HG02938 (cell line): Measurements from ENCODE around the gene TACR1.
"Not testable (repeated sequence)": the region's sequence is repeated elsewhere in the genome, so short reads cannot be mapped to it uniquely, and the experiment has no call there.

ENCODE experiments used
- ATAC-seq: cut with Tn5 transposase; IDR thresholded peaks from one replicate; pipeline ENCODE4 v1.9.1; 2021; ENCODE audit warnings: mild to moderate bottlenecking, moderate library complexity; ENCODE audit not compliant: unreplicated experiment

Gene TACR1

DNA sequence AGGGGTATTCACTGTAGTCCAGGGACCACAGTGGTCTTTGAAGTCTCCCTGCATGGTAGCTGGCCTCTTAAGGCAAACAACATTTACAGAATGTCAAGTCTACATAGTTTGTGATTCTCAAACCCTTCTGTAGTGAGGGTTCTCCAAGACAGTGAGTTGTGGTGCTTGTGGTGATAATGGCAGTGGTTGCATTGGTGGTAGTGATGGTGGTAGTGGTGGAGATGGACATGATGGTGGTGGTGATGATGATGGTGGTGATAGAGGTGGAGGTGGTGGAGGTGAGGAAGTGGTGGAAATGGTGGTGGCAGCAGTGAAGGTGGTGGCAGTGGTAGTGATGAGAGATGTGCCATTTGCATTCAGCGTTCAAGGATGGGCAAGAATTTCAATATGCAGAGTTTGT lies 104.9 kb downstream of the TACR1 start:
- ATAC-seq, result no peak

DNA sequence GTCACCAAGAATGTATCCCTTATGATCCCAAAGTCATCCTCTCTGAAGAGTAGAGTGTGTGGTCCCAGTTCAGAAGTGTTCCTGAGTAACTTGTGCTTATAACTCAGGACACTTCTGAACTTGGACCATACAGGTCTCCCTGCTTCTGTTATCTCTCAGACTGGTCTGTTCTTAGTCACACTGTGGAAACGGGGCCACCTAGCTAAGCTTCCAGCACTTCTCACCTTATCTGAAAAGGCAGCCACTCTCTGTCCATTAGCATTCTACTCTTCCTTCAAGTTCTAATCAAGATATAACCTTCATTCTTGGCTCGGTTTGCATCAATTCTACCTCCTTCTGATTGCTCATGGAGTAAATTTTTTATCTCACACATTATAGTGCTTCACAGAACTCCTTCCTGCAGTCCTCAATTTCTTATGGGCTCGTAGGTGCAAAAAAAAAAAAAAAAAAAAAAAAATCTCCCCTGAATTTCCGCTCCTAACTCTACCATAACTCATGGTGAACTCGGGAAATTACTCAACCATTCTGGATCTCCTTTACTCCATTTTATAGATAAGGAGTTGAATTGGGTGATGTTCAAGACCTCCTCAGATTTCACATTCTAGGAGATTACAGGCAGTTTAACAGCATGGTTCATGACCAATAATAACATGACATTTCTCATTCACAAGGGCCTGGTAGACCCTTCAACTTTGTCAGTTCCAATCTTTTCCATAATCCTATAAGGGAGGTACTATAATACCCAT lies 108.4 kb downstream of the TACR1 start:
- no peak for ATAC-seq

DNA sequence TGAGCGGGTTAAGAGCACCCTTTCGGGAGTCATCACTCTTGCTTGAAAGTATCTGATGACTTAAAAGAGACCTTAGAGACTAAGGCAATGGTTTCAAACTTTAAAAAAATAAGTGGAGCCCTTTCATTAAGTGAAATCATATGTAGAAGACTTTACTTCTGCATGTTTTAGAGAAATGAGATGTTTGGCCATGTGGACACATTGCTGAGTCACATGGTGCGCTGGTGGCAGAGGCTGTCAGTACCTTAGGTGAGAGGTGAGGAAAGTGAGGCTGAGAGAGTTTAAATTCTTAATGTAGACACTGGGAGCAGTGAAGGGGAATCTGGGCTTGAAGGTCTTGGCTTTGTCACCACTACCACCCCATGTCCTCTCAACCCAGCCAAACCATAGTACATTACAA lies 109.8 kb downstream of the TACR1 start:
- no peak for ATAC-seq

DNA sequence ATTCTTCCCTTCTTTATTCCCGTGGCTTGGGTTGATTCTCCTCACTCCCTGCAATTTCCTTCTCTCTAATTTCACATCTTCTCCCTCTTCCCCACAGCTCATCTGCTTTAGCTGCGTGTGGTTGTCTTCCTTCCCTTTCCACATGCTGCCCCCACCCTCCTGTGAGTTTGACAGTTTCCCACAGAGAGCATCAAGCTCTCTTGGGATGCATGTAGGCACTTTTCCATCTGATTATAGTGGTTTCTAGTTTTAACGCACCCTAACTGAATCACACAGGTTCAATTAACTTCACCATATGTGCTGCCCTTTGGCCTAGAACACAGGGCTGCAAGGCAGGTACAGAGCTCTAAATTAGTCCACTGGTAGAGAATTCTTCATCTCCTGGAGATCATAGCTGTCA lies 110.5 kb downstream of the TACR1 start:
- ATAC-seq, result no peak

DNA sequence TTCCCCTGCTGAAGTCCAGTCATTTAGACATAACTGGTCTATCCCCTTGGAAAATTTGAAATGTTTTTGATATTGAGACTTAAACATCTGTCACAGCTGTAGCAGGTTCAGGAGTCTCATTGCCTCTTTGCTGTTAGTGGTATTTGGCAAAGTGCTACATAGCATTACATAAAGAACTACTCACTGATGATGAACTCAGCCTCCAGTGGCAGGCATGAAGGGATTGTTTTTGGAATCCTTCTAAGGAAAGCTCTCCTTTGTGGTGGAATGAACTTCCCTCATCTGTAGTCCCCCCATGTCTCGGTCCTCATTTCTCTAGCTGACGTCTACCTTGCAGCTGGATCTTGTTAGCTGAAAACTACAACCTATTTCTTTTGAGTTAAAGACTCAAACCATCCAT lies 111.6 kb downstream of the TACR1 start:
- no peak for ATAC-seq

DNA sequence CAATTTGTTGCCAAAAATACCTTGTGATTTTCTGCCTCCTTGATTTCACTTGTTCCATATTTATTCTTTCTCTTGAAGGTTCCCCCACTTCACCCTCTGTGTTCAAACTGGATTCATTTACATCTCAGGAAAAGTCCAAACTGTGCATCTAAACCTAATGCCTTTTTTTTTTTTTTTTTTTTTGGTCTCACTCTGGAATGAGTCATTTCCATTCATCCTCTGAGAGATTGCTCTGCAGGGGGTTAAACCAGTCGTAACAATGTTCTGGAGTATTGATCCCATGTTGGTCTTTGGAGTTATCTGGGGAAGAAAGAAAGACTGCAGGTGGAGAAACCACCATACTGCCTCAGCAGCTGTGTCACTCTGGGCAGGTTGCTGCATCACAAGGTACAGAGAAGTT lies 119.7 kb downstream of the TACR1 start:
- no peak for ATAC-seq

DNA sequence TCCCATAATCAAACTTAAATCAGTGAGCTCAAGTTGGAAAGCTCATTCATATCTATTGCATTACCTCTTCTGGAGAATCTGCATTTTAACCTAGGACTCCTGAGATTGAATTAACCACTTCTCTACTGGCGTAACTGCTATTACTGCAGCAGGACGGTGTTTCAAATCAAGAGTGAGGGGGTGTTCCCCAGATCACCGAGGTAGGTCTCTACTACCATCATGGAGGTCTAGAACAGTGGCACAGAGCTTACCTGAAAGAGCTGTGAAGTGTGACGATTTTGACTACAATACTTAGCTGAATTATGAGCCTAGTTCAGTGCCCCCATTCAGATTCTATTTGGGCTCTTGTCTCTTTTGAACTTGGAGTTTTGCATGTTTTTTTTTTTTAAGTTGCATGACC lies 121.4 kb downstream of the TACR1 start:
- ATAC-seq, result no peak

DNA sequence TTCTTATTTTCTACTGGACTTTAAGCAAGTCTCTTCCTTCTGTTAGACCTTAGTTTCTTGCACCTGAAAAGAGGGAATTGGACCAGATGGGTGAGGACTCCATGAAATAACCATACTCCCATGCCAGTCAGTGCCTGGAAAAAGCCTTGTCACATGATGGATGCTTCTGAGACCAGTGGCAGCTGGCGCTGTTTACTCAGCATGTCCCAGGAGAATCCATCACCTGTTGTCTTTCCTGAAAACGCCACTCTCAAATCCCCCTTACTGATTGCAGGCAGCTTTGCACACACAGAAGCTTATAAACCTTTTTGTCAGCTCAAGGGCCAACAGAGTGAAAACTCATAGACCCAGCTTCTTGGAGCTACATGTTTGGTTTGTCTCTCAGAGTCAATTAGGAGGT lies 123.2 kb downstream of the TACR1 start:
- no peak for ATAC-seq

DNA sequence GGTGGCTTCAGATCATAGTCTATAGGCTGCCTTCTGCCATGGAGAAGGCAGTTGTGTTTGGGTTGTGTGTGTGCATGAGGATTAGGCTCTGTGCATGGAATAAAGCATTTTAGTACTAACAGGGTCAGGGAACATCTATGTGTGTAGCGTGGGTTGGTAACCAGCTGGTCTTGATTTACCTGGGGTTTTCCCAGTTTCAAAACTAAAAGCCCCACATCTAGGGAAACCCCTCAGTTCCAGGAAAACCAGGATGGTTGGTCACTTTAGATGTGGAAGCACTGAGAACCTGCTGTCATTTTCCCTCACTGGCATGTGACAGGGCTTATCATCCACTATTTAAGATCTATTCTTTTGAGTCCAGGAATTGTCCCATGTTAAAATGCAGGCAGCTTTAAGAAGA lies 124.6 kb downstream of the TACR1 start:
- no peak for ATAC-seq

DNA sequence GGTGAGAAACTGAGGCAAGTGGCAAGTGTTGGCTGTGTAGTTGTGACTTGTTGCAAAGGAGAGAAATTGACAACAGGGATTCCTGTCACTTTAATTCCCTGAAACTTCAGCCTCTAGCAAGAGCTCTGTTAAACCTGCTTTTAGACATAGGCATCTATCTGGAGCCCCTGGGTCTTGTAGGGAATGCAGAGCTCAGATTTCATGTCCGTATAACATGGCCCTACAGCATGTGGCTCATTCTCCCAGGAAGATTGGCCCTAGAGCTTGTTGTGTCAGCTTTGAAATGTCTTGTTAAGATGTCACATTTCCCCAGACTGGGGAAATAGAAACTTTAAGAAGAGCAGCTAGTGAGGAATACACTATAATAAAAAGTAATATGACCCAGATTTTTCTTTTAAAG lies 125.1 kb downstream of the TACR1 start:
- no peak for ATAC-seq

DNA sequence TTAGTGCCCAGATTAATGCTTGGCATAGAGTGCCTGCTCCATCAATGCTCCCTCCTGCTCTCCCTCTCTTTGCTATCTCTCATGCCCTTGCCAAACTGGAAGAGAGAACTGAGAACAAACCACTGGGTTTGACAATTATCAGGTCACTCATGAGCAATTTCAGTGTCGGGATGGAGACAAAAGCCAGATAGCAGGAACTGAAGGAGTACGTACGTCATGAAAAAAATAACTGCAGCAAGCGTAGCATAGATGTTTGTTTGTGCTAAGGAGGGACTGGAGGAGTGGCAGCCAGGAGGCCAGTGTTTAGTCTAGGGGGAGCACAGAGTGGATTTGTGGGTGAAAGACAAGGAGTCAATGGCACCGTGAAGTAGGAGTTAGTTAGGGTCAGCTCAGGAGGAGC lies 127.6 kb downstream of the TACR1 start:
- ATAC-seq, result no peak

DNA sequence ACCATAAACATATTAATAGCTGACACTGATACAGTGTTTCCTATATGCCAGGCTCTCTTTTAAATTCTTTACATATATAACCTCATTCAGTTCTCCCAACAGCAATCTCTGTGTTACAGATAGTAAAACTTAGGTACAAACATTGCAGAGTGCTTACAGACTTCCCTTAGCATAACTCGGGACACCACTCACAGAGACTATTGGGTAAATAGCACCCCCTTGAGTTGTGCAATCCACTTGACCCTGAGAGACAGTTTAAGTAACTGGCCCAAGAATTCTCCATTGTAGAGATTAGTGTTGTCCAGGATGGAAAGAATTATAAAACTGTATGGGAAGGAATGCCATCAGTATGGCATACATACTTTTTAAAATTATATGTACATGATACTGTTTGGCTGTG lies 130.8 kb downstream of the TACR1 start:
- ATAC-seq, result no peak

DNA sequence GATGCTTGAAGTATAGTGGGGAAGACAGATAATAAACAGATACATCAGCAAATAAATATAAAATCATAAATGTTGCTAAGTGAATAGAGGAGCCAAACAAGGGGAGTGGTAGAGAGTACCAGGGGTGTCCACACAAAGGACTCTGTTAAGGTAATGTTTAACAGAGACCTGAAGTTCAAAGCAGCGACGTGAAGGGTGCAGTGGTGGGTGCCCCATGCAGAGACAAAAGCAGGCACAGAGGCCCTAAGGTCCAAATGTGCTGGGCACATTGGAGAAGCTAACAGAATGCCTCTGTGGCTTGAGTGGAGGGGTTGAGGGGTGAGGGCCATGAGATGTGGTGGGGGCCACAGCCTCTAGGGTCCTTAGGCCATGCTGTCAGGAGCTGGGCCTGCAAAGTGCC lies 131.8 kb downstream of the TACR1 start:
- no peak for ATAC-seq

DNA sequence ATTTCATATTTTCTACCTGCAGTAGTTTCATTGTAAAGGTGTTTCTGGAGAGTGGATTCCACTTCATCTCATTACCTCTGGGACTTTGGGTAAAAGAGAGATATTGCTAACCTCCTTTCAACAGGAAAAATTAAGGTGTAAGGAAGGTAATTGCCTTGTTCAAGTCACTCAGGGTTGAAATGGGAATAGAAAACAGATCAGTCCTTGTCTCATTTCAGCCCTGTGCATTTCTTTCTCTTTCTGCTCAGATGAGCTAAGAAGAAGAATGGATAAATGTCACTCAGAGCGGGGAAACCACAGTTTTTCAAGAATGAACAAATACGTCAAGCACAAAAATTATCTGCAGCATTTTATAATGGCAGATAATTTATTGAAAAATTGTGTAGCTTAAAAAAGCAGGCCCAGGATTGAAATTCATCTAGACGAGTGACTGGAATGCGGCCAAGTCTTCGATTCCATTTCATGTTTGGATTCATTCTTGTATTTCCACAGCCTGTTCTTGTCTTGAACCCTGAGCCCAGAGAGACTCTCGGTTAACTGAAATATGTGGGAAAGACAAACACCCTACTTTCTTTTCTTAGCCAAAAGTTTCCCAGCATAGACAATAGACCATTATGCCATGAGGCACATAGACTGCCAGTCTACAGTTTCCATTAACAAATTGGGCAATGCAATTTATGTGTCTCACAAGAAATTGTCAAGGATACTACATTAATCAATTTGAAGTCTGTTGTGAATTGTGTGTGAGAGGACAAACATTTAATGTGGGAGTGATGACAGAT lies 133.0 kb downstream of the TACR1 start:
- no peak for ATAC-seq

DNA sequence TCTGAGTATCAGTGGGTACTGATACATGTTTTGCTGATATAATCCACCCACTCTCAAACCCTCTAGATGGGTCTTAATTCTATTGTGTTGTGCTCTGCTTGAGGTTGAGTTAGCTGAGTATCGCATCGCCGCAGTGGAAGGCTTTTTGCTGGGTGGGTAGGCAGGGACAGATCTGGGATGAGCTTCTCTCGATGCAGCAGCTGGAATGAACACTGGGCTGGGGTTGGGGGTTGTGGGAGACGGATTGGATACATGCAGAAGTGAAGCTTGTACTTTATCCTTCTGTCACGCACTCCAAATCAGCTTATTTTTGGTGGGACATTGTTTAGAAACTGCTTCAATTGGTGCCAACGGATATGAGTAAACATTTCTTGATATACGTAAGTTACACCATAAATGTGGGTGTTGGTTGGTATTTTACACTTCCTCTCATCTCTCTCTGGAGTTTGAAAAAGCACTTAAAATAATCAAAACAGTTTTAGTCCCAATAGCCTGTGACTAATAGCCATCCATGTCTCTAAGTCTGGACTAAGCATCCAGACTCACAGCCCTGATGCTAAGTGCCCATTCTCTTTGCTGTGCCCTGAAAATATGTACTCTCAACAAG lies 133.8 kb downstream of the TACR1 start:
- no peak for ATAC-seq

DNA sequence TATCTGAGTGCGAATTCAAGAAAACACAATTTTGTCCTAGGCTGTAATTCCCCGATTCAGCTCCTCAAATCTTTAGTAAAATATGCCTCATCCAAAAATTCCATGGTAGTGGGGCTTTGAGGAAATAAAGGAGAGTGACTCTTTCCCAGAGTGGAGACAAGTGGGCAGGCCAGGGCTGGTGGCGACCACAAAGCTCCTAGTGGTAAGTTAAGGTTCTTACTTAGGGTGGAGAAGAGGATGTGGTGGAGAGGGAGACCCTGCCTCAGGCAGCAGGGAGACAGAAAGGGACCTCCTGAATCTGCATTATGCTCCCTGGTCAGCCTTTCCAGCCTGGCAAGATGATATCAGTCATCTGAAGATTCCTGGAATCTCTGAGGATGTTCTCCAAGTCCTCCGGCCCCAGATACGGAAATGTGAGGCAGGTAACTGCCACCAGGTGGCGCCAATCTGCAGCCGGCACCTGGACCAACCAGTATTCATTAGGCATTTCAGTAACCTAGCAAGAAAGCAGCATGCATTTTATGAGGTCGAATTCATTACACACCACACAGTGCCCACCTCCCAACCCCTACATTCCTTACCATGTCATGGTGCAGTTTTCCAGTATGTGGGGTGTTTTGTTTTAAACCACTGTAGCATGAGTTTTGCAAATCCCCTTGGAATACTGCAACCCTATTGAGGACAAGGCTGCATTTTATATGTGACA lies 134.5 kb downstream of the TACR1 start:
- peak; percentile 68 for ATAC-seq

DNA sequence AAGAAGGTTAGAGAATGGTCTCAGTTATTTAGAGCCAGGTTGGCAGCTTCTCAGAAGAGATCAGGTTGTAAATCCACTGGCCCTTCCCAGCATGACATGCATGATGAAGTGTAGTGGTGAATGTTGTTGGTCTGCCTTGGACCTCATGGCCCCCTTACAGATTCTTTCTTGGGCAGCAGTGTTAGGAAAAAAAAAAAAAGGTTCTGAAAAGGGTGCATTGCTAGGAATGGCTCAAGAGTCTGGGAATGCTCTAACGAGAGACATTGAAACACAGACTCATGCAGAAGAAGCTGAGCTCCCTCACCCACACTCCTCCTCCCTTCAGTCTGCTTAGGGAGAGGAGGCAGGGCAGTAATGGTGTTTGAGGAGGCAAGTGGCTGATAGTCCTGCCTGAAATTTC lies 135.4 kb downstream of the TACR1 start:
- no peak for ATAC-seq

DNA sequence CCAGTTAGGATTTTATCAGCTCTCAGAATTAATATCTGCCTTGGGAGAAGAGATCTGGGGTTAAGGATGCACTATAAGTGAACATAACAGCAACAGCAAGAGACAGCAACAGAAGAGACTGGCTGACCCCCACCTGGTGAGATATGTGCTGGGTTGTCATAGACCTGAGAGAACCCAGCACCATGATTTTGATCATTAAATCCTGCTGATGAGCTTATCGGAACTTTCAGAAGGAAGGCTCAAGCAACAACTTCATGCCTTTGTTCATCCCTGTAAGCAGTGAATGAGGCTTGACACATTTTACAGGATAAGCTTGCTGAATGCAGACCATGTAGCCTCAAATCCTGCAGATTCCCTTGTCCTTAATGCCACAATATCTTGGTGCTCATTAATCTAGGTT lies 140.9 kb downstream of the TACR1 start:
- ATAC-seq, result no peak

DNA sequence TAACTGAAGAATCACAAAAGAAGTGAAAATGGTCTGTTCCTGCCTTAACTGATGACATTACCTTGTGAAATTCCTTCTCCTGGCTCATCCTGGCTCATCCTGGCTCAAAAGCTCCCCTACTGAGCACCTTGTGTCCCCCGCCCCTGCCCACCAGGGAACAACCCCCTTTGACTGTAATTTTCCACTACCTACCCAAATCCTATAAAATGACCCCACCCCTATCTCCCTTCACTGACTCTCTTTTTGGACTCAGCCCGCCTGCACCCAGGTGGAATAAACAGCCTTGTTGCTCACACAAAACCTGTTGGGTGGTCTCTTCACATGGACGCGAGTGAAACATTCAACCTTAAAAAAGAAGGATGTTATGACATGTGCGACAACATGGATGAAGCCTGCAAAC lies 142.2 kb downstream of the TACR1 start:
- not testable (repeated sequence) for ATAC-seq

DNA sequence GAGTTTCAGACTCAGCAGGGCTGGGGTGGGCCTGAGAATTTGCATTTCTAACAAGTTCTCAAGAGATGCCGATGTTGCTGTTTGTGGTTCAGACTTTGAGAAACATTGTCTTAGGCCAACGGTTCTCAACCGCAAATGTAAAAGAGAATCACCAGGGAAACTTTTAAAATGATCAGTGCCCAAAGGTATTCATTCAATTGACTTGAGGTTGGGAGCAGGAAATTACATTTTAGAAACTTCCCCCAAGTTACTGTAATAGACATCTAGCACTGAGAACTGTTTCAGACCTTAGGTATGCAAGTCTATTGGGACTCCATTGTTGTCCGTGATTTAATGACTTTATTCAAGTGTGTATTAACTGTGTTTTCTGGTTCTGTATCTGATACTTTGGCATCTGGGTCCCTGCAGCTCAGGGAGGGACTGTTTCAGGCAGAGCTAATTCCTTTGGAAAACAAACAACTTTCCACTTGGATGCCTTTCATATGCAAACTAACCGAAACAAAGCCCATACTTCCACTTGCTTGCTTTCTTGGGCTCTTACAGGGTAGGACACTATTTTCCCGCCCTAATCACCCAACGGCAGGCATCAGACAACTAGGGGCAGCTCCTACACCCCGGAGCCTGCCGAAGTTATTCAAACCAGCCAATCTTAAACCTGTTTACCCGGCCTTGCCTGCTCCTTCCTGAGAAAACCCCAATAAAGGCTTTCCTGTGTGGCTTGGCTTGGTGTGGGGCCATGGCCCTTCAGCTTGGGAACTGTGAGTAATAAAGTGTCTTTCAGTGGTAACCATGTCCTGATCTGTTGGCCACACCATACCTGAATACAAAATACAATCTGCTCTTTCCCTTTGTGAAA lies 143.3 kb downstream of the TACR1 start:
- ATAC-seq, result peak; percentile 68
